Cerebellar nuclear complex (tissue), 1 donor: ENCODE data around the gene IL1RAPL2.
"Not testable (repeated sequence)": the region's sequence is repeated elsewhere in the genome, so short reads cannot be mapped to it uniquely, and the experiment has no call there.

ENCODE experiments used
- DNase-seq, 2 experiments: peaks; one replicate each; lab custom pipeline; 2025; lab: John Stamatoyannopoulos, UW

The IL1RAPL2 gene

DNA sequence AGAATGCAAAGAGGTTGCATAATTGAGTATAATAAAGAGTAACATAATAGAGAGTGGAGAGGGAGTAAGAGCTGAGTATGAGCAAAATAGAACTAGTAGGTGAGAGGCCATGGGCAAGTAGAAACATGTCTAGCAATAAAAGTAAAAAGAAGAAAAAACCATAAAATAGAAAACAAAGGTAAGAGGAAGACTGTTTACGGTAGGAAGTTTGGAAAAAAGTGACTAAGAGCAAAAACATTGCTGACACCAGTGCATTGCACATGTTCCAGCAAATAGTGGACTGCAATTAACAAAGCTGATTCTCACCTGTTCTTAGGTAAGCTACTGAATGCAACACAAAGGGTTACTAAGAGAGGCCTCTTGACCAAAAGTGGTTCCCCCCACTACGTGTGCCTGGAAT lies 451.6 kb downstream of the IL1RAPL2 start:
- DNase-seq, result no peak

GRCh38 chrX:105018865-105019264 lies 452.9 kb downstream of the IL1RAPL2 start:
- DNase-seq, result no peak

- not testable (repeated sequence) for DNase-seq
Observed at GRCh38 chrX:105028962-105029361, 463.0 kb downstream of the IL1RAPL2 start.

DNA sequence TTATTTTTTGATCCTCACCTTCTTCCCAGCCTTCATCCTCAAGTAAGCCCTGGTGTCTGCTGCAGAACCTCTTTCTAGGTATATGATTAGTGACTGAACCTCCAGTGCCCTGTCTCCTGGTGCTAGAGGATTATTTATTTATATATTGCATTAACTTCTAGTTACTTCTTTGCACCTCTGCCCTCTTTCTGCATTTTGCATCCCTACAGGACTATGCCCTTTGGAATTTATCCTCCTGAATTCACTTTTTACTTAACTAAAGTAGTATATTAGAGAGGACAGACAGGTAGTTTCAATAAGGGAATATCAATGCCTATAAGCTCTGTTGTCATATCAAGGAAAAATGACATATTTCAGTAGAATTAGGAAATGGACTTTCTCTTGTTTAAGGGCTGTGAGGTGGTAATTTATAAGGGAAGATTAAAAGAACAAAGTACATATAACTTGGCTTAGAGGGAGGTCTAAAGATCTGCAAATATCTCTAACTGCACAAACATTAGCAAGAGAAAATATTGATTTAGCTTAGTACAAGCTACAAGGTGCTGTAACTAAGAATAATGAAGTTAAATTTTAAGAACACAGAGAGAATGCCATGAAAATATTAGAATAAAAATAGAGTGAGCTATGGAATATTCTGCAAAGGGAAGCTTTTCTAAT lies 472.8 kb downstream of the IL1RAPL2 start:
- DNase-seq, result no peak

DNA sequence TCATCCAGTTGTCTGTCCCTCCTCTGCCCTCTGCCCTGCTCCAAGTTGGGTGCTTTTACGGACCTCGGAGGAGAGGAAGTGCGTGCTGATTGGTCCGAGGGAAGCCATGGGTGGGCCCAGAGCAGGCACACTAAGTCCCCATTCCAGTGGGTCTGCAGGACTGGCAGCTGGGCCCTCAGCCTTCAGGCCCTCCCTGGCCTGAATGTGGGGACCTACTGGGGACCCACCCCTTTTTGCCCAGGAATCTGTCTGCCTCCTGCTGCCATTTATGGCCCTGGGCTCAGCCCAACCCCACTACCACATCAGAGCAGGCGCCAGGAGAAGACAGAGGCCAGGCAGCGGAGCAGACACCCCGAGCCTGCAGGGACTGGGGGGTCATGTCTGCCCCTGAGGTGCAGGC lies 484.9 kb downstream of the IL1RAPL2 start:
- no peak for DNase-seq

- DNase-seq, result no peak
Observed at GRCh38 chrX:105051364-105051763, 485.4 kb downstream of the IL1RAPL2 start.

GRCh38 chrX:105052926-105053325 lies 486.9 kb downstream of the IL1RAPL2 start:
- DNase-seq, result no peak

- no peak for DNase-seq
Observed at GRCh38 chrX:105063743-105064142, 497.7 kb downstream of the IL1RAPL2 start.

DNA sequence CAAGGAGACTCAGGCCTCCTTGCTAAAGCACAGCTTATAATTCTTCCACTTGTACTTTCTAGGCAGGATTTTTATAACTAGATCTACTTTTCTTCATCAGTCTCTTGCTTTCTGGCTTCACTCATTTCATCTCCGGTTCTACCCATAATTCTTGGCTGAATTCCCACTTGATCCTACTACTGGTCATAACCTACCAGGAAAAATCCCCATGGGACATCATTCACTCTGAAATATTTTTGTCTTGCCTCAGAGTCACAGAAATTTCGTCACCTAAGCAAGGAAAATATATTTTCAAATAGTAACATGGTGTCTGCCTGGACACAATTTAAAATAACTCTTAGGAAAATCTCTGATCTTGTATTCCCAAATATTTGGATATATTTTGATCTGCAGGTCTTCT lies 532.2 kb downstream of the IL1RAPL2 start:
- DNase-seq, result no peak

- DNase-seq, result no peak
Observed at GRCh38 chrX:105098812-105099211, 532.8 kb downstream of the IL1RAPL2 start.

DNA sequence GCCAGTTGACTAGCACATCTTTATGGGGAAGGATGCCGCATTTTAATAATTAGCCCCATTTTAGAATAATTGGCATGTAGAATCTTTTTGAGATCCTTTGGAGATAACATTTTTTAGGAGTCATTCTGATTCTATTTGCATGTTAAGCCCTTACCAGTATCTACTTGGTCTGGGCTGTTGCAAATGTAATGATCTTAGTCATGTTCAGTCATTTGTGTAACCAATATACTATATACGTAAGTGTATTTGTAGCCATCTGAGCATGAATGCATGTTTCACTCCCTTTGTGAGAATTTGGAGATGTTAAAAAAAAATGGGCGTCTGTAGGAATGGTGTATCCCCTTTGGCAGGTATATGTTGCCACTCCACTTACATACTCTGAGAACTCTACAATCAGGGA lies 535.4 kb downstream of the IL1RAPL2 start:
- no peak for DNase-seq

- no peak for DNase-seq
Observed at GRCh38 chrX:105109936-105110335, 543.9 kb downstream of the IL1RAPL2 start.

DNA sequence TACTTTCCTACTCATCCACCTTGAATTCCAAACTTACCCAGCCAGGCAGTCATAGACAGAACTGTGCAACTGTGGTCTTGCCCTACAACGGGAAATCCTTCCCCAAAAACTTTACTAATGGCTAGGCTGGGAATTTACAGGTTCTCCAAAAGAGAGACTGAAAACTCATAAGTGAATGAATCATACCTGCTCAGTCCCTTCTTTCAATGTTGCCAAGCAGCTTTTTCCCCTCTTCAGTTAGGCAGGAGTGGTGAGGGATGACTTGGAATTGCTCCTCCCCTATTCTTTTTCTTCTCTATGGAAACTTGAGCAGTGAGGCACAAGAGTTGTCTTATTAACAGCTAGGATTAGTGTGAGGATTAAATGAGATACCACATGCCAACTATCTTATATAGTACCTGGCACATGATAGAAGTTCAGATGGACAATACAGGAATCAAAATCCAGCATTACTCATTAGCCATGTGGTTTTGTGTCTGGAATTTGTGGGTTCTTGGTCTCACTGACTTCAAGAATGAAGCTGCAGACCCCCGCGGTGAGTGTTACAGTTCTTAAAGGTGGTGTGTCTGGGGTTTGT lies 548.6 kb downstream of the IL1RAPL2 start:
- DNase-seq, result no peak

DNA sequence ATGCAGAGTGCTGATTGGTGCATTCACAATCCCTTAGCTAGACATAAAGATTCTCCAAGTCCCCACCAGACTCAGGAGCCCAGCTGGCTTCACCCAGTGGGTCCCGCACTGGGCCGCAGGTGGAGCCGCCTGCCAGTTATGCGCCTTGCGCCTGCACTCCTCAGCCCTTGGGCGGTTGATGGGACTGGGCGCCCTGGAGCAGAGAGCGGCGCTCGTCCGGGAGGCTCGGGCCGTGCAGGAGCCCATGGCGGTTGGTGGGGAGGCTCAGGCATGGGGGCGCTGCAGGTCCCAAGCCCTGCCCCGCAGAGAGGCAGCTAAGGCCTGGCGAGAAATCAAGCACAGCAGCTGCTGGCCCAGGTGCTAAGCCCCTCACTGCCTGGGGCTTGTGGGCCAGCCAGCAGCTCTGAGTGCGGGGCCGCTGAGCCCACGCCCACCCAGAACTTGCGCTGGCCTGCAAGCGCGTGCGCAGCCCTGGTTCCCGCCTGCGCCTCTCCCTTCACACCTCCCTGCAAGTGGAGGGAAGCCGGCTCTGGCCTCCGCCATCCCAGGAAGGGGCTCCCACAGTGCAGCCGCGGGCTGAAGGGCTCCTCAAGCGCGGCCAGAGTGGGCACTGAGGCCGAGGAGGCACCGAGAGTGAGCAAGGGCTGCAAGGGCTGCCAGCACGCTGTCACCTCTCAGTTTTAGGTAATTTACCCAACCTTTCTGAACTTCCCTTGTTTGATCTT lies 549.8 kb downstream of the IL1RAPL2 start:
- not testable (repeated sequence) for DNase-seq

- DNase-seq, result no peak
Observed at GRCh38 chrX:105116486-105116885, 550.5 kb downstream of the IL1RAPL2 start.

DNA sequence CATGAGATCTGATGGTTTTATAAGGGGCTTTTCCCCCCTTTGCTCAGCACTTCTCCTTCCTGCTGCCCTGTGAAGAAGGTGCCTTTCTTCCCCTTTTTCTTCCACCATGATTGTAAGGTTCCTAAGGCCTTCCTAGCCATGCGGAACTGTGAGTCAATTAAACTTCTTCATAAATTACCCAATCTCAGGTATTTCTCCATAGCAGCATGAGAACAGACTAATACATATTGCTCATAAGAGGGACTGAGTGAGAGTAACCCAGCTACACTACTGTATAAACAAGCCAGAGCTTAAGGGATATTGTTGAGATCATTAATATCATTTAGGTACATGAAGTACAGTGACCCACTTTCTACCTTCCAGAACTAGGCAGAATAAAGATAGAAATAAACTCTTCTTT lies 551.6 kb downstream of the IL1RAPL2 start:
- no peak for DNase-seq

DNA sequence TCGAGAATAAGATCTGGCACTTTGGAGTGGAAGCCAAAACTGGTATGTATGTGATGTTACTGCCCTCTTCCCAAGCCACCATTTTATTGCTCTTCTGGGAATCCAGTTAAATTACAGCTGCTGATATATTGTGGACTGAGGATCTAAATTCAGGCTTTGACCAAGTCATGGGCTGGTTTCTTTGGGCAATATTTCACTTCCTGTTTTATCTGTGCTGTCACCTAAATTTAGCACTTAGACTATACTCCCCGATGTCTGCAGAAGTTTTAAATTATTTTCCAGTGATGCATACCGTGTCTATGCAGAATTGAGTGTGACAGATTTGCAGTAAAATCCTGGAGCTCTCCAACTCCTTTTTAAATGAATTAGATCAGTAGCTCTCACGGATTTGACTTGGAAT lies 554.5 kb downstream of the IL1RAPL2 start:
- DNase-seq, result no peak

- DNase-seq, result no peak
Observed at GRCh38 chrX:105121186-105121585, 555.2 kb downstream of the IL1RAPL2 start.

- no peak for DNase-seq
Observed at GRCh38 chrX:105126201-105126600, 560.2 kb downstream of the IL1RAPL2 start.

DNA sequence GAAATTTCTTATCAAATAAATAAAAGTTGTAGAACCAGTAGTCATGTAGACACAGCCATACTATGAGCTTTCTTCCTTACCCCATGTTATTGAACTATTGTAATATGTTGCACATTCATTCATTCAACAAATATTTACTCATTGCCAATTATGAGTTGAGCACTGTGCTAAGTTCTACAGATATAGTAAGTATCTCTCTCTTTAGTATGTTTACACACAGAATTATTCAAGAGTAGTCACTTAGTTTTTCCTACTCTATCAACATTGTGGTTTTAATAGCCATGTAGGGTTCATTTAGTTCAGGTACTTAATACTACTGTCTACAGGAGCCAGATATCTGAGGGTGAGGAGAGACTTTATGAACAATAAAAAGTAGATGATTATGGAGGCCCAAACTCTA lies 568.3 kb downstream of the IL1RAPL2 start:
- DNase-seq, result no peak

- no peak for DNase-seq
Observed at GRCh38 chrX:105136786-105137185, 570.8 kb downstream of the IL1RAPL2 start.

- DNase-seq, result no peak
Observed at GRCh38 chrX:105150036-105150435, 584.0 kb downstream of the IL1RAPL2 start.

- no peak for DNase-seq
Observed at GRCh38 chrX:105150557-105150956, 584.6 kb downstream of the IL1RAPL2 start.
